ENCODE data around the gene NUBPL.

DNA sequence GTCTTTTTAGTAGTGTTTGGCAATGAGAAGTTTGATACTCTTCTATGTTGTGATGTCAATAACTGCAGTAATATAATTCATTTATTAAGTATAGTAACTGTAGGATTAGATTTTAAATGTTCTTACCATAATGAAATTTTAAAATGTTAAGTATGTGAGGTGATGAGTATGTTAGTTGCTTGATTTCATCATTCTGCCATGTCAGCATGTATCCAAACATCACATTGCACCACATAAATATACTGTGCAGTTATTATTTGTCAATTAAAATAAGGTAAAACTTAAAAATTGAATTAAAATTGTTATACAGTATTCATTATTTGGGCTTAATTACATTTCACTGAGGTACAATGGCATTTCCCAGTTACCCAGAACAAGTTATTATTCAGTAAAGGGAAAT is 138.6 kb downstream of the NUBPL start:
- TF ChIP-seq, protein P1, sequence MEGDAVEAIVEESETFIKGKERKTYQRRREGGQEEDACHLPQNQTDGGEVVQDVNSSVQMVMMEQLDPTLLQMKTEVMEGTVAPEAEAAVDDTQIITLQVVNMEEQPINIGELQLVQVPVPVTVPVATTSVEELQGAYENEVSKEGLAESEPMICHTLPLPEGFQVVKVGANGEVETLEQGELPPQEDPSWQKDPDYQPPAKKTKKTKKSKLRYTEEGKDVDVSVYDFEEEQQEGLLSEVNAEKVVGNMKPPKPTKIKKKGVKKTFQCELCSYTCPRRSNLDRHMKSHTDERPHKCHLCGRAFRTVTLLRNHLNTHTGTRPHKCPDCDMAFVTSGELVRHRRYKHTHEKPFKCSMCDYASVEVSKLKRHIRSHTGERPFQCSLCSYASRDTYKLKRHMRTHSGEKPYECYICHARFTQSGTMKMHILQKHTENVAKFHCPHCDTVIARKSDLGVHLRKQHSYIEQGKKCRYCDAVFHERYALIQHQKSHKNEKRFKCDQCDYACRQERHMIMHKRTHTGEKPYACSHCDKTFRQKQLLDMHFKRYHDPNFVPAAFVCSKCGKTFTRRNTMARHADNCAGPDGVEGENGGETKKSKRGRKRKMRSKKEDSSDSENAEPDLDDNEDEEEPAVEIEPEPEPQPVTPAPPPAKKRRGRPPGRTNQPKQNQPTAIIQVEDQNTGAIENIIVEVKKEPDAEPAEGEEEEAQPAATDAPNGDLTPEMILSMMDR (IDR thresholded peaks at IDR 0.05), result no peak
- no peak for TF ChIP-seq POLR2A (IDR thresholded peaks at IDR 0.05)

Measured in adrenal gland (tissue), 5 donors.